MM.1S (cell line): Measurements from ENCODE around the gene OSBPL2.

Experiments used
- CTCF ChIP-seq: fragments of 300-600 bp; sonication (generic); IDR thresholded peaks from 2 replicates; pipeline ENCODE4 v1.5.1; 2016; ENCODE audit warnings: antibody characterized with exemption, low read length, mixed read lengths
- EZH2phosphoT487 ChIP-seq: fragments of 300-600 bp; sonication (generic); IDR thresholded peaks from 2 replicates; pipeline ENCODE4 v1.6.1; 2018; ENCODE audit warnings: antibody characterized with exemption, low read length

GRCh38 chr20:62320581-62321354, 82.4 kb downstream of the OSBPL2 start:
- TF ChIP-seq CTCF (no peak), EZH2phosphoT487 (no peak)
